HG03558 (cell line): Measurements from ENCODE around the gene TRIM26.
"Not testable (repeated sequence)": the region's sequence is repeated elsewhere in the genome, so short reads cannot be mapped to it uniquely, and the experiment has no call there.

ENCODE experiments used
- ATAC-seq: cut with Tn5 transposase; IDR thresholded peaks from one replicate; pipeline ENCODE4 v1.9.1; 2021; ENCODE audit warnings: moderate number of reproducible peaks; ENCODE audit not compliant: unreplicated experiment; ENCODE audit errors: extremely low read depth

Gene TRIM26

GRCh38 chr6:30212865-30213666 is at the start of gene TRIM26:
TSS of gene TRIM26 (minus strand) at chr6:30213406. CDS start at chr6:30199103, 14,303 bp downstream.
- ATAC-seq, result peak; percentile 79

GRCh38 chr6:30260036-30260504 is 46.9 kb upstream of the TRIM26 start:
- no peak for ATAC-seq

- peak; percentile 72 for ATAC-seq
Observed at GRCh38 chr6:30259140-30260035, 46.2 kb upstream of the TRIM26 start.

- ATAC-seq, result no peak
Observed at GRCh38 chr6:30258204-30258603, 45.0 kb upstream of the TRIM26 start.

GRCh38 chr6:30252417-30252816 is 39.2 kb upstream of the TRIM26 start:
- ATAC-seq, result not testable (repeated sequence)

GRCh38 chr6:30244560-30244959 is 31.4 kb upstream of the TRIM26 start:
- no peak for ATAC-seq

- no peak for ATAC-seq
Observed at GRCh38 chr6:30238178-30238795, 25.1 kb upstream of the TRIM26 start.

GRCh38 chr6:30234356-30234755 is 21.1 kb upstream of the TRIM26 start:
- no peak for ATAC-seq

- ATAC-seq, result no peak
Observed at GRCh38 chr6:30231067-30231466, 17.9 kb upstream of the TRIM26 start.

- ATAC-seq, result no peak
Observed at GRCh38 chr6:30227763-30228487, 14.7 kb upstream of the TRIM26 start.

GRCh38 chr6:30227242-30227722 is 14.1 kb upstream of the TRIM26 start:
- ATAC-seq, result no peak

- no peak for ATAC-seq
Observed at GRCh38 chr6:30223339-30223738, 10.1 kb upstream of the TRIM26 start.

GRCh38 chr6:30221956-30222355 is 8.8 kb upstream of the TRIM26 start:
- ATAC-seq, result not testable (repeated sequence)

GRCh38 chr6:30221395-30221794 is 8.2 kb upstream of the TRIM26 start:
- not testable (repeated sequence) for ATAC-seq

GRCh38 chr6:30219244-30219643 is 6.0 kb upstream of the TRIM26 start:
- ATAC-seq, result no peak

GRCh38 chr6:30216096-30216495 is 2.9 kb upstream of the TRIM26 start:
- no peak for ATAC-seq

GRCh38 chr6:30214657-30214982 is 1.4 kb upstream of the TRIM26 start:
- no peak for ATAC-seq

GRCh38 chr6:30213957-30214656 is 901 bp upstream of the TRIM26 start:
- no peak for ATAC-seq

- ATAC-seq, result no peak
Observed at GRCh38 chr6:30213667-30213956, 406 bp upstream of the TRIM26 start.

- ATAC-seq, result no peak
Observed at GRCh38 chr6:30211899-30212298, 1.3 kb downstream of the TRIM26 start.
